CD14-positive monocyte (primary cell): Measurements from ENCODE around the gene LTBP4. TPM values are rescaled to one million over a fixed set of nuclear protein-coding genes. Genes with fewer than 3 reads are reported as not detected.

Source experiments
- DNase-seq, 3 donors: peaks; one replicate each; pipeline ENCODE4 v3.0.0-alpha.2; 2011 to 2022
- H2AFZ ChIP-seq: 2 replicates; pipeline ENCODE4 v1.6.0; 2012; ENCODE audit warnings: mild to moderate bottlenecking, low read depth, low read length, inconsistent platforms; ENCODE audit not compliant: insufficient read depth, poor library complexity, severe bottlenecking
- H3K27ac ChIP-seq, 2 donors: 1 replicate in 1 of 2; 2 replicates in 1 of 2; pipeline ENCODE4 v1.5.1; 2012 to 2013; ENCODE audit warnings: low read length in 2 of 2, control low read depth in 1 of 2, inconsistent platforms in 1 of 2, low read depth in 1 of 2, mild to moderate bottlenecking in 1 of 2
- H3K27me3 ChIP-seq, 2 donors: one replicate each; pipeline versions ENCODE4 v1.6.0 to v1.6.1; 2011 to 2013; ENCODE audit warnings: low read length in 2 of 2; ENCODE audit not compliant: control insufficient read depth in 2 of 2, insufficient read depth in 2 of 2
- H3K36me3 ChIP-seq, 2 donors: replicated peaks in 1 of 2; 1 replicate in 1 of 2; 2 replicates in 1 of 2; pipeline versions ENCODE4 v1.5.1 to v1.6.1; 2012 to 2013; ENCODE audit warnings: low read length in 2 of 2, control low read depth in 1 of 2, inconsistent platforms in 1 of 2, mild to moderate bottlenecking in 1 of 2; ENCODE audit not compliant: insufficient read depth in 2 of 2, control insufficient read depth in 1 of 2
- H3K4me1 ChIP-seq, 2 donors: 1 replicate in 1 of 2; 2 replicates in 1 of 2; pipeline versions ENCODE4 v1.5.1 to v1.6.1; 2012 to 2013; ENCODE audit warnings: low read length in 2 of 2, control low read depth in 1 of 2, inconsistent platforms in 1 of 2, mild to moderate bottlenecking in 1 of 2, moderate library complexity in 1 of 2; ENCODE audit not compliant: insufficient read depth in 2 of 2, control insufficient read depth in 1 of 2
- H3K4me2 ChIP-seq: replicated peaks from 2 replicates; pipeline ENCODE3; 2012; ENCODE audit warnings: low read length, moderate library complexity, mild to moderate bottlenecking; ENCODE audit not compliant: poor library complexity, severe bottlenecking; ENCODE audit errors: extremely low read depth
- H3K4me3 ChIP-seq, 3 experiments: fragments of 200-600 bp in 1 of 3; sonication (generic) in 1 of 3; replicated peaks in 1 of 3; 1 replicate in 2 of 3; 2 replicates in 1 of 3; pipeline ENCODE4 v1.5.1; 2011 to 2013; ENCODE audit warnings: low read length in 3 of 3, mild to moderate bottlenecking in 3 of 3, control low read depth in 2 of 3, low read depth in 2 of 3, inconsistent platforms in 1 of 3, moderate library complexity in 1 of 3
- H3K79me2 ChIP-seq: 2 replicates; pipeline ENCODE4 v1.6.0; 2012; ENCODE audit warnings: mild to moderate bottlenecking, control low read depth, inconsistent platforms, low read length, moderate library complexity; ENCODE audit not compliant: insufficient read depth
- H3K9ac ChIP-seq: 2 replicates; pipeline ENCODE4 v1.6.0; 2017; ENCODE audit warnings: low read length, mild to moderate bottlenecking; ENCODE audit not compliant: insufficient read depth, poor library complexity, severe bottlenecking
- H3K9me3 ChIP-seq, 2 donors: replicated peaks in 1 of 2; 1 replicate in 1 of 2; 2 replicates in 1 of 2; pipeline versions ENCODE4 v1.5.1 to v1.6.1; 2012 to 2013; ENCODE audit warnings: low read length in 2 of 2, control low read depth in 1 of 2; ENCODE audit not compliant: control insufficient read depth in 1 of 2, insufficient read depth in 1 of 2
- H4K20me1 ChIP-seq: 2 replicates; pipeline ENCODE4 v1.6.0; 2012; ENCODE audit warnings: mild to moderate bottlenecking, low read length, control low read depth, moderate library complexity; ENCODE audit not compliant: insufficient read depth
- H3K27ac Mint-ChIP-seq, 7 donors: one replicate each; pipeline ENCODE4 v1.8.0; 2020; ENCODE audit warnings: mild to moderate bottlenecking in 7 of 7, mixed read lengths in 7 of 7, moderate library complexity in 6 of 7, inconsistent platforms in 2 of 7
- H3K27me3 Mint-ChIP-seq, 3 donors: one replicate each; pipeline ENCODE4 v1.8.0; 2021 to 2022; ENCODE audit warnings: low read depth in 3 of 3, mild to moderate bottlenecking in 3 of 3, mixed read lengths in 3 of 3, moderate library complexity in 3 of 3, inconsistent platforms in 1 of 3
- H3K36me3 Mint-ChIP-seq, 2 donors: one replicate each; pipeline ENCODE4 v1.8.0; 2020; ENCODE audit warnings: mixed read lengths in 2 of 2, inconsistent platforms in 1 of 2, mild to moderate bottlenecking in 1 of 2
- H3K4me1 Mint-ChIP-seq: one replicate; pipeline ENCODE4 v1.8.0; 2020; ENCODE audit warnings: mild to moderate bottlenecking, mixed read lengths
- H3K4me3 Mint-ChIP-seq, 2 donors: one replicate each; pipeline ENCODE4 v1.8.0; 2020; ENCODE audit warnings: mild to moderate bottlenecking in 2 of 2, mixed read lengths in 2 of 2, moderate library complexity in 1 of 2
- H3K9me3 Mint-ChIP-seq, 7 donors: one replicate each; pipeline ENCODE4 v1.8.0; 2020 to 2022; ENCODE audit warnings: mixed read lengths in 7 of 7, mild to moderate bottlenecking in 6 of 7, moderate library complexity in 6 of 7, inconsistent platforms in 2 of 7
- CTCF ChIP-seq: fragments of 200-600 bp; IDR thresholded peaks from one replicate; pipeline ENCODE4 v1.8.0; 2022; ENCODE audit warnings: antibody characterized with exemption, mild to moderate bottlenecking
- WGBS: methylation state at CpG from one replicate; pipeline ENCODE4 v1.1.5; 2013; ENCODE audit warnings: missing lambda C conversion rate; ENCODE audit not compliant: insufficient coverage; 5-methylcytosine and 5-hydroxymethylcytosine counted together
- intact Hi-C, 2 donors: fragments of 100-400 bp; cut with micrococcal nuclease; formaldehyde crosslinking; loops; one replicate each; pipeline versions ENCODE4 v1.15.0 to v1.15.1; 2023
- polyA plus RNA-seq, 3 donors: library from polyadenylated mRNA; depleted of rRNA in 1 of 3; unstranded in 2 of 3; stranded (reverse) in 1 of 3; fragments of 300-500 nt in 2 of 3; fragments of >200 nt in 1 of 3; fragmentation: Illumina TruSeq in 2 of 3; gene quantifications; 1 replicate in 2 of 3; 2 replicates in 1 of 3; pipeline ENCODE4 v1.2.3, GENCODE V29; 2012 to 2021

The LTBP4 gene
- polyA plus RNA-seq, 3 donors, result 3.8 to 38.7 (median 8.0) TPM

GRCh38 chr19:40641281-40641680 is 40.1 kb downstream of the LTBP4 start:
- Histone ChIP-seq H3K9me3 (no peaks in the 10 kb centered on the region), H4K20me1 (no peaks in the 10 kb centered on the region), H3K79me2 (no peaks in the 10 kb centered on the region), H3K4me2 (no peak overlapping the region), H3K9ac (no peak overlapping the region), H3K4me3 (no peak overlapping the region), H3K4me1 (no peaks in the 10 kb centered on the region), H3K27ac (no peak overlapping the region), H2AFZ (no peak overlapping the region), H3K27me3 (no peaks in the 10 kb centered on the region), H3K36me3 (no peaks in the 10 kb centered on the region)
- TF ChIP-seq CTCF, result no peak
- Mint-ChIP-seq H3K27ac (no peak overlapping the region), H3K27me3 (peaks cover 5 to 16% (median 6%) of the 10 kb centered on the region in 3 donors), H3K4me1 (peaks cover 4% of the 10 kb centered on the region), H3K4me3 (no peak overlapping the region), H3K36me3 (no peaks in the 10 kb centered on the region), H3K9me3 (no peaks in the 10 kb centered on the region)
- intact Hi-C loops, result no loop called here
- whole genome bisulfite sequencing, result 100% methylated on average over 5 of the region's 7 CpGs
- no peak for DNase-seq

GRCh38 chr19:40642051-40642706 is 41.0 kb downstream of the LTBP4 start:
- no peaks in the 10 kb centered on the region for H3K79me2 ChIP-seq
- no peak for TF ChIP-seq CTCF
- H3K4me1 ChIP-seq, result no peaks in the 10 kb centered on the region
- no peak overlapping the region for H3K4me3 Mint-ChIP-seq
- H3K27ac ChIP-seq, result no peak overlapping the region
- no peaks in the 10 kb centered on the region for H3K36me3 ChIP-seq
- no peak for DNase-seq
- no peaks in the 10 kb centered on the region for H3K27me3 ChIP-seq
- no peaks in the 10 kb centered on the region for H3K9me3 ChIP-seq
- H2AFZ ChIP-seq, result no peak overlapping the region
- 80% methylated on average over 2 of the region's 18 CpGs for WGBS
- no peaks in the 10 kb centered on the region for H3K36me3 Mint-ChIP-seq
- intact Hi-C loops, result no loop called here
- H3K27ac Mint-ChIP-seq, result no peak overlapping the region
- peaks cover 4% of the 10 kb centered on the region for H3K4me1 Mint-ChIP-seq
- H3K4me2 ChIP-seq, result no peak overlapping the region
- no peaks in the 10 kb centered on the region for H4K20me1 ChIP-seq
- H3K9ac ChIP-seq, result no peak overlapping the region
- H3K9me3 Mint-ChIP-seq, result peaks cover 0 to 2% (median 0%) of the 10 kb centered on the region in 7 donors
- peaks cover 6 to 12% (median 8%) of the 10 kb centered on the region in 3 donors for H3K27me3 Mint-ChIP-seq
- H3K4me3 ChIP-seq, result no peak overlapping the region
